CD4-positive, alpha-beta T cell treated with Interleukin-17A for 1 hour (primary cell): ENCODE data around the gene SLC5A11.
A peak's percentile ranks its signal among the peaks of the same experiment; 100 is the strongest.
"Not testable (repeated sequence)": the region's sequence is repeated elsewhere in the genome, so short reads cannot be mapped to it uniquely, and the experiment has no call there.

ENCODE experiments used
- DNase-seq: peaks from one replicate; pipeline ENCODE4 v3.0.0-alpha.2; 2020

Gene SLC5A11

GRCh38 chr16:24837969-24838368 lies 7.8 kb upstream of the SLC5A11 start:
- no peak for DNase-seq

GRCh38 chr16:24838554-24839266 lies 7.1 kb upstream of the SLC5A11 start:
- no peak for DNase-seq

GRCh38 chr16:24839347-24839972 lies 6.3 kb upstream of the SLC5A11 start:
- no peak for DNase-seq

- DNase-seq: no peak
These were observed 4.5 kb upstream of the SLC5A11 start for GRCh38 chr16:24841291-24841690.

- no peak for DNase-seq
These were observed 1.4 kb upstream of the SLC5A11 start for GRCh38 chr16:24844101-24845030.

- not testable (repeated sequence) for DNase-seq
These were observed 765 bp upstream of the SLC5A11 start for GRCh38 chr16:24845031-24845365.

- DNase-seq: no peak
These were observed 990 bp downstream of the SLC5A11 start for GRCh38 chr16:24846548-24847357.

GRCh38 chr16:24847358-24847664 lies 1.5 kb downstream of the SLC5A11 start:
- no peak for DNase-seq

GRCh38 chr16:24848065-24848464 lies 2.3 kb downstream of the SLC5A11 start:
- no peak for DNase-seq

GRCh38 chr16:24849641-24850040 lies 3.9 kb downstream of the SLC5A11 start:
- DNase-seq: no peak

- DNase-seq: no peak
These were observed 4.7 kb downstream of the SLC5A11 start for GRCh38 chr16:24850289-24850938.

GRCh38 chr16:24851700-24852099 lies 5.9 kb downstream of the SLC5A11 start:
- no peak for DNase-seq

GRCh38 chr16:24852281-24852721 lies 6.5 kb downstream of the SLC5A11 start:
- no peak for DNase-seq

GRCh38 chr16:24853169-24853824 lies 7.5 kb downstream of the SLC5A11 start:
- DNase-seq: no peak

- no peak for DNase-seq
These were observed 8.1 kb downstream of the SLC5A11 start for GRCh38 chr16:24853830-24854229.

GRCh38 chr16:24854607-24855171 lies 8.9 kb downstream of the SLC5A11 start:
- no peak for DNase-seq

- DNase-seq: no peak
These were observed 9.9 kb downstream of the SLC5A11 start for GRCh38 chr16:24855678-24856077.

- DNase-seq: not testable (repeated sequence)
These were observed 11.1 kb downstream of the SLC5A11 start for GRCh38 chr16:24856871-24857270.

- peak; percentile 7 for DNase-seq
These were observed 12.7 kb downstream of the SLC5A11 start for GRCh38 chr16:24858219-24859041.

- DNase-seq: no peak
These were observed 15.7 kb downstream of the SLC5A11 start for GRCh38 chr16:24861461-24861860.
